ENCODE data around the gene HELZ.
"Not testable (repeated sequence)": the region's sequence is repeated elsewhere in the genome, so short reads cannot be mapped to it uniquely, and the experiment has no call there.

The HELZ gene

DNA sequence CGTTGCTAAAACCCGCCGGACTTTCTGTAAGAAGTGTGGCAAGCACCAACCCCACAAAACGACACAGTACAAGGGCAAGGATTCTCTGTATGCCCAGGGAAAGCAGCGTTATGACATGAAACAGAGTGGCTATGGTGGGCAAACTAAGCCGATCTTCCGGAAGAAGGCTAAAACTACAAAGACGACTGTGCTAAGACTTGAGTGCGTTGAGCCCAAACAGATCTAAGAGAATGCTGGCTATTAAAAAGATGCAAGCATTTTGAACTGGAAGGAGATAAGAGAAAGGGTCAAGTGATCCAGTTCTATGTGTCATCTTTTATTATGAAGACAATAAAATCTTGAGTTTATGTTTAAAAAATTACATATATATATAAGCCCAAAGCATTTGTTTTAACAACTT lies 20.3 kb downstream of the HELZ start:
- no peak for DNase-seq

DNA sequence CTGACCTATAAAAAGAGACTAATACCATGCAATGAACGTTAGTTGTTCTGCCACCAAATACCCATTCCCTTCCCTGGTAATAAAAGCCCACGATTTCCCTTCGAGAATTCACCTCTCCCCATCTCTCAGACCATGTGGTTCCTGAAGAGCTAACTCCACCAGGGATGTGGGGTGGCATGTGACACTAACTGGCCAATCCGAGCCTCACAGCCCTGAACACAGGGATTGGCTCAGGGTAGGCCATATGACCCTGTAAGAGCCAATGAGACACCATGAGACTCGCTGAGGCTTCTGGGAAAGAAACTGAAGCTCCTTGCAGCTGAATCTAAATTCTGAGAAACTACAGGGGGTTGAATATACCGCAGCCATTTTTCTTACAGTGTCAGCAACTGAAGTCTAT lies 21.1 kb downstream of the HELZ start:
- DNase-seq: peak; percentile 17

GRCh38 chr17:67221062-67221998 lies 23.7 kb downstream of the HELZ start:
- peak; percentile 56 for DNase-seq

- no peak for DNase-seq
These were observed 26.5 kb downstream of the HELZ start for GRCh38 chr17:67218385-67218950.

DNA sequence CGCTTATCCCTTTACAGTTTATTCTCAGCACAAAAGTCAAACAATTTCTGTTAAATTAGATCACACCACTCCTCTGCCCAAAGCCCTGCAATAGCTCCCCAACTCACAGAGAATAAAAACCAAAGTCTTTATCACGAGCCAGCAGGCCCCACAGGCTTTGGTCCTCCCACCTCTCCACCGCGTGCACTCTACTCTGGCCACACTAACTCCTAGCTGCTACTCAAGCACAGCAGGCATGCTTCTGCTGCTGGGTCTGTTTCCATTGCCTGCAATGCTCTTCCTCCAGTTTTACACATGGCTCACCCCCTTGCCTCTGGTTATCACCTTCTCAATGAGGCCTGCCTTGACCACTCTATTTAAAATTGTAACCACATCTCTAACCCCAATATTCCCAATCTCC lies 27.6 kb downstream of the HELZ start:
- DNase-seq: peak; percentile 93

GRCh38 chr17:67216578-67217320 lies 28.2 kb downstream of the HELZ start:
- no peak for DNase-seq

GRCh38 chr17:67215991-67216421 lies 29.0 kb downstream of the HELZ start:
- no peak for DNase-seq

DNA sequence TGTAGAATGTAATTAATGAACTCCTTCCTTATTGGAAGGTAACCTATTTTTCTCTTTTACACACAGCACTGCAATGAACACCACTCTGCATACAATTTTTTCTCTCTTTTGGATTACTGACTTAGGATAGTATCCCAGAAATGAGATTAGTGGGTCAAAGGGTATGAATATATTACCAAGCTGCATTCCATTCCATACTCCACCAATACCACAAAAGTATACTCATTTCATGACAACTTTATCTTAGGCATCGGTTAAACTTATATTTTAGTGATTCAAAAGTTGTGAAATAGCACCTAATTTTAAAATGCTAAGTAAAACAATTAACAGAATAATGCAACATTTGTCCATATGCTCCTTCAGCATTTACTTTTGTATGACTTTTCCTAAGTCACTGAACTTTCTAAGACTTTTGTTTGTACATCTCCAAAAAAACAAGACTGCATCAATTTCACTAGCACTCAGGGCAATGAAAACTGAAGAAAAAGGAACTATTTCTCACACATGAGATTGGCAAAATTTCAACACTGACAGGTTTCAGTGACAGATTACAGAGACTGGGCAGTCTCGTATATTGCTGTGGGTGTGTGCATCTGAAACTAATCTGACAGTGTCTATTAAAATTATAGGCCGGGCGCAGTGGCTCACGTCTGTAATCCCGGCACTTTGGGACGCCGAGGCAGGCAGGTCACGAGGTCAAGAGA lies 32.1 kb downstream of the HELZ start:
- peak; percentile 90 for DNase-seq

- no peak for DNase-seq
These were observed 32.8 kb downstream of the HELZ start for GRCh38 chr17:67212231-67212630.

DNA sequence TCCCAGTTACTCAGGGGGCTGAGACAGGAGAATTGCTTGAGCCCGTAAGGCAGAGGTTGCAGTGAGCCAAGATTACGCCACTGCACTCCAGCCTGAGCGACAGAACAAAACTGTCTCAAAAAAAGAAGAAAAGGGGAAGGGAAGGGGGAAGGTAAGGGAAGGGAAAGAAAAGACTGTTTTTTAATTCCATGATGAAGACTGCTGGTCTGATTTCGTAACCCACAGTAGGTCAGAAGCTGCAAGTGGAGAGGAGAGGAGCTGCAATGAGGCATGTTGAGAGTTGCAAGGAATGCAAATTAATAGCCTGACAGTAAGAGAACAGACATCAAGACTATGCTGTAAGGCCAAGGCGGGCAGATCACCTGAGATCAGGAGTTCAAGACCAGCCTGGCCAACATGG lies 33.3 kb downstream of the HELZ start:
- no peak for DNase-seq

DNA sequence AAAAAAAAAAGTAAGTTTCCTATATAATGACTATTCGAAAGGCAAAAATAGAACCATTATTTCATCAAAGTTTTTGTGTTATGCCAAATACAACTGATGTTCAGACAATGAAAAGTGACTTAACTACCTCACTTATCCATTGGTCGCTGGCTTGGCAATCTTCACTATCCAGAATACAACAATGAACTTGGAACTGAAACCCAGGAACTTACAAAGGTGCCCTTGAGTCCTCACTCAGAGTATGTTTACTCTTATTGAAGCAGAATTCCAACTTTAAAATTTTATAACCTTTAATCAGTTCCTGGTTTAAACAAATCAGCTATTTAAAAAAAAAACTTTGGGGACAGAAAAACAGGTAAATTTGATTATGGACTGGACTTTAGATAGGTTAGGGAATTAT lies 34.1 kb downstream of the HELZ start:
- DNase-seq: no peak

- DNase-seq: no peak
These were observed 36.8 kb downstream of the HELZ start for GRCh38 chr17:67208232-67208631.

DNA sequence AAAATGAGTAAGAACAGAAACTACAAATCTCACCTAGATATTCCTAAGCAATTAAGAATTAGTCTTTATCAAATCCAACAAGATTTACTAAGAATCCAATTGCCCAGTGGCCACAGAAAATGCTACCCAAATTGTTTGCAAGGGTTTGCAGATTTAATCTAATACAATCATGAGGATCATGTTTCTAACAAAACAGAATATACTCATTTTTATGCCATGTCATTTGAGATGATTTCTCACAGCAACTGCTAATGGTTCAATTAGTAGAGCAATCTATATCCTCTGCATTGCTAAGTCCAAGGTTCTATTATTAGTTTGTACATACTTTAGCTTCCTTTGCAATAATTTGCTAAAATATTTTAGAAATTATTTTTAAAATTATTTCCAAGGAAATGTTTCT lies 41.2 kb downstream of the HELZ start:
- DNase-seq: no peak

DNA sequence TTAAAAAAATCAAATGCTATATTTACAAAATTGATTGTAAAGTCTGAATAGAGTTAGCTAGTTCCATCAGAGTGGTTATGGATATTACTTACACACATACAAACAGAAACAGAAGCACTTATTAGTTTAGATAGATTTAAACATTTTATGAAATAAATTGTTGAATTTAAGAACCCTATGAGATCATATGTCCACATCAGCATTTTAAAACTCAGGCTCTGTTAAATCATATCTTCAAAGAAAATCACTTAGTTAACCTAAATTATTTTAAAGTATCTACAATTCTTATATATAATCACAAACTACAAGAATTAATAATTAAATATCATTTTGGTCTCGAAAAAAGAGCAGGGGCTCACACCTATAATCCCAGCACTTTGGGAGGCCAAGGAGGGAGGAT lies 42.5 kb downstream of the HELZ start:
- no peak for DNase-seq

DNA sequence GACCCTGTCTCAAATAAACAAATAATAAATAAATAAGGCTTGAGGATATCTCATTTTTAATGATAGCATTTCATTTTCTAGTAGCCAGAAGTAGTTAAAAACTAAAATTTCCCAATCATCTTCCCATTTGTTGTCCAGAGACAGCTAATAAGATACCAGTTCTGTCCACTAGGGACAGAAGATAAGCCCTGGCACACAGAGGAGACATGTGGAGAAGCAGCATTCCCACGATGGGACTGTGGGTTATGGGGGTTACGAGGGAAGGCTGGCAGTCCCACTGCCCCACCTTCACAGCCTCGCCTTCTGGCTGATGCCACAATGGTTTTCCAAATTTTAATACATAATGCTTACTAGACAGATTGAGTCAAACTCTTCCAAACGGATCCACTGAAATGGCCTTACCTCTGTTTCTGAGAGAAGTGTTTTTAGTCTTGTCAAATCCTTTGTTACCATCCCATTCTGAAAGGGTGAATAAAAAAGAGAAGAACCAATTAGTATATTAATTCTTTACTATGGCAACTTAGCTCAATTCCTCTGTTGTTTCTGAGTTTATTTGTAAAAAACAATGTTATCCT lies 44.2 kb downstream of the HELZ start:
- no peak for DNase-seq

GRCh38 chr17:67198131-67198530 lies 46.9 kb downstream of the HELZ start:
- no peak for DNase-seq

- not testable (repeated sequence) for DNase-seq
These were observed 48.0 kb downstream of the HELZ start for GRCh38 chr17:67197023-67197422.

- DNase-seq: no peak
These were observed 48.6 kb downstream of the HELZ start for GRCh38 chr17:67196422-67196821.

GRCh38 chr17:67194134-67194533 lies 50.9 kb downstream of the HELZ start:
- DNase-seq: no peak

DNA sequence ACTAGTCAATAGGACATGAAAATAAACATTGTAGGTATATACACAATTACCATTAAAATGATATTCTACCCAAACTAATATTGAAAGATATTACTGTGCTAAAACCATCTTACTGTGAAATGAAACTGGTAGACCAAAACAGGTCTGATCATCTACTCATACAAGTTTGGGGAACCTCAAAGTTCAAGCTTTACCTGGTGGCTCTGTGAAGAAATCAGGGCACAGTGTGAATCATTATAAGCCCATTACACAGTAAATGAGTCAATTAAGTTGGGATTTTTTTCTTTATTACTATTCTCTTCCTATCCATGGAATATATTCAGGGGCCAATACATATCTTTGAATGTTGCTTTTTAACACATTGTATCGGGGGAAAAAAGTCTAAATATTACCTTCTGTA lies 57.1 kb downstream of the HELZ start:
- no peak for DNase-seq

DNA sequence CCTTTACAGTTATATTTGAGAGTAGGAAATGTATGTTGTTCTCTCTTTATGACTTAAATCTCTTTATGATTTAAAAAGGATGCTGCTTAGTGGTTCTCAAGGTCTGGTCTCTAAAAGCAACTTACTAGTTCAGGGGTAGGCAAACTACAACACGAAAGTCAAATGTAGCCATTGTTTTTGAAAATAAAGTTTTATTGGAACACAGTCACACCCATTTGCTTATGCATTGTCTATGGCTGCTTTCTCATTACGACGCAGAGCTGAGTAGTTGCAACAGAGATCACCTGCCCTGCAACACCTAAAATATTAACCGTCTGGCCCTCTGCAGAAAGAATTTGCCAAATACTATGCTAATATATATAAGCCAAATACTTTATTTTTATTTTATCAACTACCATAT lies 58.2 kb downstream of the HELZ start:
- DNase-seq: no peak

DNA sequence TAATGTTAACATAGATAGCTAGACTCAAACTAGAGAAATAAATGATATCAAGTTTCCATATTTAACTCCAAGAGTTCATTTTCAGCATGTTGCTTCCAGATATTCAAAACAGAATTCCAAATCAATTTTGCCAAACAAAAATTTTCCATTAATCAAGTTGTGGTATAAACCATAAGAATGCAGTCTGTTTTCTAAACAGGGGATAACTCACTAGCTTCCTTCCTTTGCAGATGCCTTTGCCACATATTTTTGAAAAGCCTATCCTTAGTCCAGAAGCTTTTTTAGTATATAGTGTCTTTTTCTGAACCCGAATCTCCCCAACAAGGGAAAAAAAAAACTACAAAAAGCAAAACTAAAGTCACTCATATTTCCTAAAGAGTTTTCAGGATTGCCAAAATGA lies 61.5 kb downstream of the HELZ start:
- DNase-seq: no peak

DNA sequence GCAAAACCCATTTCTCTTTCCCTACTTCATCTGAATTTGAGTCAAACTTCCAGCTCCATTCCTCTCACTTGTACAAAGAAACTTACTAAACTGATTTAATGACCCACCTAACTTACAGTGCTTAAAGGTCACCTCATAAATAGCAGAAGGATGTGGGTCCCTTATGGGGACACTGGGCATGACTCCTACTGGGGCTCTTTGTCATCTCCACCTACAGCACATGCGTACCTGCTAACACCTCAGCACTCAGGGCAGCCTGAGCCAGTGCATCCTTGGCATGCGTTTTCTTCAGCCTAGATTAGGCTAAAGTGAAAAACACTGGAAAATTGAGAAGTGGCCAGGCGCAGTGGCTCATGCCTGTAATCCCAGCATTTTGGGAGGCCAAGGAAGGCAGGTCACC lies 63.2 kb downstream of the HELZ start:
- DNase-seq: no peak
